ENCODE results near the gene GGNBP2. TPM values are rescaled to one million over a fixed set of nuclear protein-coding genes. Genes with fewer than 3 reads are reported as not detected.
"Not testable (repeated sequence)": the region's sequence is repeated elsewhere in the genome, so short reads cannot be mapped to it uniquely, and the experiment has no call there.

Gene GGNBP2
- total RNA-seq, 1 donor = 68.1 TPM

- no peak for DNase-seq (ENCODE audit: low read depth)
- no peak for TF ChIP-seq CTCF (IDR thresholded peaks at IDR 0.05; ENCODE audit: insufficient read depth, low read length)
- H3K4me3 ChIP-seq (ENCODE audit: low read depth, low read length) = no peak overlapping the region
These were observed 37.9 kb upstream of the GGNBP2 start for GRCh38 chr17:36506831-36507230.

GRCh38 chr17:36507266-36507665 lies 37.5 kb upstream of the GGNBP2 start:
- H3K4me3 ChIP-seq (ENCODE audit: low read depth, low read length) = no peak overlapping the region
- TF ChIP-seq CTCF (IDR thresholded peaks at IDR 0.05; ENCODE audit: insufficient read depth, low read length) = no peak
- no peak for DNase-seq (ENCODE audit: low read depth)

- DNase-seq (ENCODE audit: low read depth); H3K4me3 ChIP-seq (ENCODE audit: low read depth, low read length): not testable (repeated sequence)
These were observed 36.3 kb upstream of the GGNBP2 start for GRCh38 chr17:36508439-36508838.

GRCh38 chr17:36509272-36509985 lies 35.3 kb upstream of the GGNBP2 start:
- no peak for DNase-seq (ENCODE audit: low read depth)
- no peak overlapping the region for H3K4me3 ChIP-seq (ENCODE audit: low read depth, low read length)
- no peak for TF ChIP-seq CTCF (IDR thresholded peaks at IDR 0.05; ENCODE audit: insufficient read depth, low read length)

GRCh38 chr17:36510636-36511035 lies 34.1 kb upstream of the GGNBP2 start:
- no peak for TF ChIP-seq CTCF (IDR thresholded peaks at IDR 0.05; ENCODE audit: insufficient read depth, low read length)
- H3K4me3 ChIP-seq (ENCODE audit: low read depth, low read length) = no peak overlapping the region
- no peak for DNase-seq (ENCODE audit: low read depth)

GRCh38 chr17:36511216-36511615 lies 33.5 kb upstream of the GGNBP2 start:
- no peak for DNase-seq (ENCODE audit: low read depth)
- H3K4me3 ChIP-seq (ENCODE audit: low read depth, low read length) = no peak overlapping the region
- TF ChIP-seq CTCF (IDR thresholded peaks at IDR 0.05; ENCODE audit: insufficient read depth, low read length) = no peak

GRCh38 chr17:36512641-36513040 lies 32.1 kb upstream of the GGNBP2 start:
- TF ChIP-seq CTCF (IDR thresholded peaks at IDR 0.05; ENCODE audit: insufficient read depth, low read length) = no peak
- DNase-seq (ENCODE audit: low read depth) = no peak
- H3K4me3 ChIP-seq (ENCODE audit: low read depth, low read length) = no peak overlapping the region
